Subcutaneous abdominal adipose tissue (tissue), 5 donors: Measurements from ENCODE around the gene AGMAT.

ENCODE experiments used
- H3K27ac ChIP-seq: one replicate; pipeline ENCODE4 v1.7.0; 2013; ENCODE audit warnings: low read depth, mild to moderate bottlenecking, inconsistent platforms, low read length, moderate library complexity
- H3K27me3 ChIP-seq, 5 donors: one replicate each; pipeline ENCODE4 v1.7.0; 2013; ENCODE audit warnings: low read length in 5 of 5, inconsistent platforms in 1 of 5; ENCODE audit not compliant: control insufficient read depth in 5 of 5, insufficient read depth in 4 of 5
- H3K36me3 ChIP-seq, 5 donors: one replicate each; pipeline ENCODE4 v1.7.0; 2013; ENCODE audit warnings: low read length in 5 of 5; ENCODE audit not compliant: control insufficient read depth in 5 of 5, insufficient read depth in 5 of 5
- H3K4me1 ChIP-seq, 5 donors: one replicate each; pipeline ENCODE4 v1.7.0; 2013; ENCODE audit warnings: low read length in 5 of 5, mild to moderate bottlenecking in 3 of 5, moderate library complexity in 1 of 5; ENCODE audit not compliant: control insufficient read depth in 5 of 5, insufficient read depth in 5 of 5
- H3K4me3 ChIP-seq, 5 donors: one replicate each; pipeline ENCODE4 v1.7.0; 2013; ENCODE audit warnings: low read length in 5 of 5, low read depth in 1 of 5
- H3K9ac ChIP-seq, 5 donors: one replicate each; pipeline ENCODE4 v1.7.0; 2013; ENCODE audit warnings: low read length in 5 of 5, mild to moderate bottlenecking in 4 of 5, moderate library complexity in 3 of 5
- H3K9me3 ChIP-seq, 5 donors: one replicate each; pipeline ENCODE4 v1.7.0; 2013; ENCODE audit warnings: low read length in 5 of 5; ENCODE audit not compliant: control insufficient read depth in 5 of 5
- donor health status: healthy.
- donor health status: healthy.
- donor health status: healthy.
- donor health status: healthy.
- donor health status: healthy.

Gene AGMAT, protein sequence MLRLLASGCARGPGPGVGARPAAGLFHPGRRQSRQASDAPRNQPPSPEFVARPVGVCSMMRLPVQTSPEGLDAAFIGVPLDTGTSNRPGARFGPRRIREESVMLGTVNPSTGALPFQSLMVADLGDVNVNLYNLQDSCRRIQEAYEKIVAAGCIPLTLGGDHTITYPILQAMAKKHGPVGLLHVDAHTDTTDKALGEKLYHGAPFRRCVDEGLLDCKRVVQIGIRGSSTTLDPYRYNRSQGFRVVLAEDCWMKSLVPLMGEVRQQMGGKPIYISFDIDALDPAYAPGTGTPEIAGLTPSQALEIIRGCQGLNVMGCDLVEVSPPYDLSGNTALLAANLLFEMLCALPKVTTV

DNA sequence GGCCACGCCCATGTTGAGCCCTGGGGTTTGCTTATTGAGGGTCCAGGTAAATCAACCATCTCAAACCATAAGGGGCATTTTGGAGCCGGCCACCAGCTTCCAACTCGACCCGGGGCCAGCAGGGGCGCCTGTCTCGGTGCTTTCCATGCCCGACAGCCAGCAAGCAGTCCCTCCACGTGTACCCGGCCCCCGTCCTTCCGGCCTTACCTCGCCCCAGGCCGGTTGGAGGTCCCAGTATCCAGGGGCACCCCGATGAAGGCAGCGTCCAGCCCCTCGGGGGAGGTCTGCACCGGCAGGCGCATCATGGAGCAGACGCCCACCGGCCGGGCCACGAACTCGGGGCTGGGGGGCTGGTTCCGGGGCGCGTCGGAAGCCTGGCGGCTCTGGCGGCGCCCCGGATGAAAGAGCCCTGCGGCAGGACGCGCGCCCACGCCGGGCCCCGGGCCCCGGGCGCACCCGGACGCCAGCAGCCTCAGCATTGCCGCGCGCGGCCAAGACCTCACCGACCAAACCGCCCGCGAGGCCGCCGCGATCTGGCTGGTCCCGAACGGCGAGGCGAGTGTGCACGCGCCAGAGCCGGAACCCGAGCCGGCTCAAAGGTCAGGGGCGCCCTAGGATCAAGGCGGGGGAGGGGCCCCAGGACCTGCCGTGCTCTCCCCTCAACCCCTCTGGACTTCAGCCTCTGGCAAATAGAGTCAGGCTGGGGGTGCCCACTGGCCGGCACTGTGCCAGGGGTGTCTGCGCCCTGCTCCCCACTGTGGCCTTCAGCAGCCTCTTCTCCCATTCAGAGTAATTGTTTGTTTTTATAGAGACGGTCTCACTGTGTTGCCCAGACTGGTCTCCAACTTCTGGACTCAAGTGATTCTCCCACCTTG, at the start of gene AGMAT:
Gene AGMAT, minus strand, starts transcription at position 563 of the 875 bp plus-strand sequence. Its CDS starts 84 bp downstream, at position 479.
- Histone ChIP-seq H3K4me3 (peak within 1 kb of the TSS in 4 of 5 donors; percentile 48 to 66 (median 52)), H3K27ac (no peak within 1 kb of the TSS), H3K9me3 (peaks cover 0 to 3% (median 0%) of the 10 kb centered on the region in 5 donors), H3K4me1 (peaks cover 0 to 11% (median 9%) of the 10 kb centered on the region in 5 donors), H3K9ac (peak within 1 kb of the TSS in 1 of 5 donors; percentile 59), H3K27me3 (peaks cover 0 to 3% (median 2%) of the 10 kb centered on the region in 5 donors), H3K36me3 (no peaks in the 10 kb centered on the region)

GRCh38 chr1:15633756-15634420, 49.0 kb upstream of the AGMAT start:
- H3K4me3 ChIP-seq = no peak overlapping the region
- peaks cover 0 to 27% (median 20%) of the 10 kb centered on the region in 5 donors for H3K4me1 ChIP-seq
- no peaks in the 10 kb centered on the region for H3K27me3 ChIP-seq
- peaks cover 32 to 78% (median 64%) of the 10 kb centered on the region in 5 donors for H3K36me3 ChIP-seq
- H3K27ac ChIP-seq = no peak overlapping the region
- H3K9ac ChIP-seq = no peak overlapping the region
- H3K9me3 ChIP-seq = no peaks in the 10 kb centered on the region

DNA sequence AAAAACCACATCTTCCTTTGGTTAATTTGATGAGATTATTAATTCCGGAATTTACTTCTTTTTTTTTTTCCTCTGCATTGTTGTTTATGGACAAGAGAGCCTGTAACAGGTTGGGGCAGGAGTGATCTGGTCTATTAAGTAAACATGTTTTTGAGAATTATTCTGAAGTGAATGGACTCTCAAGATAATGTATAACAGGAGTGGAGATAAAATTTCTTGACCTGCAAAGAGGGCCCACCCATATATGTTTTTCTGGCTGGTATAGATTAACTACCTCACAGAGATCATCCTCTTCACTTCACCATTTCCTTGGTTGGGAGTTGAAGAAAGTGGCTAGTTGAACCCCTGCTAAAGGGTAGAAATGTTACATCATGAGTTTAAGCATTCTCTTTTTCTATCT, 43.2 kb upstream of the AGMAT start:
- H3K27ac ChIP-seq = no peak overlapping the region
- no peak overlapping the region for H3K4me3 ChIP-seq
- H3K4me1 ChIP-seq = peaks cover 0 to 56% (median 41%) of the 10 kb centered on the region in 5 donors
- H3K9ac ChIP-seq = peak overlapping the region in 2 of 5 donors; percentile 2 to 35
- peaks cover 8 to 34% (median 24%) of the 10 kb centered on the region in 5 donors for H3K36me3 ChIP-seq
- no peaks in the 10 kb centered on the region for H3K9me3 ChIP-seq
- no peaks in the 10 kb centered on the region for H3K27me3 ChIP-seq

GRCh38 chr1:15627343-15627988, 42.6 kb upstream of the AGMAT start:
- Histone ChIP-seq H3K27me3 (no peaks in the 10 kb centered on the region), H3K9ac (peak overlapping the region in 2 of 5 donors; percentile 2 to 35), H3K27ac (no peak overlapping the region), H3K4me1 (peaks cover 0 to 61% (median 46%) of the 10 kb centered on the region in 5 donors), H3K9me3 (no peaks in the 10 kb centered on the region), H3K36me3 (peaks cover 8 to 32% (median 21%) of the 10 kb centered on the region in 5 donors), H3K4me3 (no peak overlapping the region)

DNA sequence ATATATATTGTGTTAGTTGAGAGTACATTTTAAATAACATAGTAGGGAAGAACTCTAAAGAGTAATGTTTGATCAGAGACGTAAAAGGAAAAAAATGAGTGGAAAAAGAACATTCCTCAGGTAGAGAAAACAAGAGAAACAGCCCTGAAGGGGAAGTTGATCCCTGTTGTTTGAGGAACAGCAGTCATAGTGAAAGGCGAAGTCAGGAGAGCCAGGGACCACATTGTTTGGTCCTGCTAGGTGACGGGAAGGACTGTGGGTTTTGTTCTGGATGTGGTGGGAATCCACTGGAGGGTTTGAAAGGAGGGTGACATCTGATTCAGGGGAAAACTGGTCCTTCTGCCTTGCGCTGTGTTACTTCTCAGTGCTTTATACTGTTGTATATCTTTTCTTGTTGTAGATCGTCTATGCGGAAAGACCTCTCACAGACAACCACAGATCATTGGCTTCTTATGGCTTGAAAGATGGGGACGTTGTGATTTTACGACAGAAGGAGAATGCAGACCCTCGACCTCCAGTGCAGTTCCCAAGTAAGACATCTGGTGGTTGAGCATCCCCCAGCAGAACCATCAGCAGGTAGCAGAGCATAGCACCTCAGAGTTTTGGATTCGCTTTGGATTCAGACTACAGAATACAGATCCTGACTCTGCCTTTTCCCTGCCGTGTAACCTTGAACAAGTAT, 41.6 kb upstream of the AGMAT start:
- H3K9me3 ChIP-seq = no peaks in the 10 kb centered on the region
- H3K36me3 ChIP-seq = peaks cover 6 to 26% (median 16%) of the 10 kb centered on the region in 5 donors
- peaks cover 0 to 72% (median 57%) of the 10 kb centered on the region in 5 donors for H3K4me1 ChIP-seq
- peak overlapping the region in 1 of 5 donors; percentile 27 for H3K9ac ChIP-seq
- no peak overlapping the region for H3K4me3 ChIP-seq
- no peak overlapping the region for H3K27ac ChIP-seq
- no peaks in the 10 kb centered on the region for H3K27me3 ChIP-seq

GRCh38 chr1:15625056-15625917, 40.4 kb upstream of the AGMAT start:
- Histone ChIP-seq H3K9ac (peak overlapping the region in 1 of 5 donors; percentile 17), H3K4me1 (peaks cover 0 to 79% (median 64%) of the 10 kb centered on the region in 5 donors)

GRCh38 chr1:15624133-15624714, 39.4 kb upstream of the AGMAT start:
- no peaks in the 10 kb centered on the region for H3K27me3 ChIP-seq
- no peaks in the 10 kb centered on the region for H3K9me3 ChIP-seq
- H3K4me1 ChIP-seq = peaks cover 0 to 85% (median 70%) of the 10 kb centered on the region in 5 donors
- H3K27ac ChIP-seq = no peak overlapping the region
- peaks cover 4 to 12% (median 10%) of the 10 kb centered on the region in 5 donors for H3K36me3 ChIP-seq
- no peak overlapping the region for H3K9ac ChIP-seq
- no peak overlapping the region for H3K4me3 ChIP-seq

More at GRCh38 chr1:15625056-15625917, 40.4 kb upstream of the AGMAT start:
- H3K36me3 ChIP-seq = peaks cover 5 to 16% (median 12%) of the 10 kb centered on the region in 5 donors
- H3K4me3 ChIP-seq = no peak overlapping the region
- no peaks in the 10 kb centered on the region for H3K9me3 ChIP-seq
- no peaks in the 10 kb centered on the region for H3K27me3 ChIP-seq
- peak overlapping the region; percentile 11 for H3K27ac ChIP-seq

DNA sequence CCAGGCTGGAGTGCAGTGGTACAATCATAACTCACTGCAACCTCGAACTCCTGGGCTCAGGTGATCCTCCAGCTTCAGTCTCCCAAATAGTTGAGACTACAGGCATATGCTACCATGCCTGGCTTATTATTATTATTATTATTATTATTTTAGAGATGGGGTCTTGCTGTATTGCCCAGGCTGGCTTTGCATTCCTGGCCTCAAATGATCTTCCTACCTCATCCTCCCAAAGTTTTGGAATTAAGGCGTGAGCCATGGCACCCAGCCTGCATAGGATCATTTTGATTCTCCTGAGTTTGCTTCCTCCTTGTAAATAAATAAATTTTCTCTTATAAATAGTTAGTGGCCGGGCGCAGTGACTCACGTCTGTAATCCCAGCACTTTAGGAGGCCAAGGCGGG, 38.6 kb upstream of the AGMAT start:
- peaks cover 0 to 12% (median 10%) of the 10 kb centered on the region in 5 donors for H3K36me3 ChIP-seq
- no peaks in the 10 kb centered on the region for H3K27me3 ChIP-seq
- H3K9ac ChIP-seq = no peak overlapping the region
- H3K4me1 ChIP-seq = peaks cover 0 to 93% (median 78%) of the 10 kb centered on the region in 5 donors
- H3K9me3 ChIP-seq = no peaks in the 10 kb centered on the region
- no peak overlapping the region for H3K27ac ChIP-seq
- H3K4me3 ChIP-seq = no peak overlapping the region
